Lower leg skin (tissue), 4 donors: Measurements from ENCODE around the gene TMEM63A. TPM values are rescaled to one million over a fixed set of nuclear protein-coding genes. Genes with fewer than 3 reads are reported as not detected.

ENCODE experiments used
- DNase-seq, 2 donors: peaks; one replicate each; pipeline ENCODE4 v3.0.0-alpha.2; 2019; ENCODE audit warnings: low spot score in 2 of 2
- H3K4me3 ChIP-seq: fragments of 200-600 bp; sonication (generic); 2 replicates; pipeline ENCODE4 v1.5.1; 2017; ENCODE audit warnings: mild to moderate bottlenecking, low read depth; ENCODE audit not compliant: poor library complexity, severe bottlenecking
- POLR2A ChIP-seq, 2 donors: fragments of 450-650 bp; IDR thresholded peaks; one replicate each; pipeline ENCODE4 v1.6.1; 2016 to 2017; ENCODE audit warnings: antibody characterized with exemption in 2 of 2, mild to moderate bottlenecking in 1 of 2, moderate library complexity in 1 of 2
- WGBS, 2 donors: methylation state at CpG; one replicate each; pipeline ENCODE4 v1.1.5; 2018; 5-methylcytosine and 5-hydroxymethylcytosine counted together
- intact Hi-C: fragments of 100-400 bp; cut with DNase I; formaldehyde crosslinking; loops from one replicate; pipeline ENCODE4 v1.15.0; 2023; ENCODE audit warnings: low total_unique reads
- total RNA-seq, 4 donors: library from RNA; depleted of rRNA; stranded (reverse); fragments of >200 nt; gene quantifications; one replicate each; pipeline ENCODE4 v1.1.0, GENCODE V29; 2016
- TF ChIP-seq, protein P1 (sequence below), 3 donors: fragments of 450-650 bp; IDR thresholded peaks; one replicate each; pipeline ENCODE4 v1.5.1; 2016; ENCODE audit warnings: antibody characterized with exemption in 3 of 3, mild to moderate bottlenecking in 3 of 3, moderate library complexity in 2 of 3

TMEM63A gene
- total RNA-seq, 4 donors from 2014 or later: 29.1 to 49.1 (median 42.9) TPM

GRCh38 chr1:225911191-225912130 lies 29.3 kb upstream of the TMEM63A start:
- no peak overlapping the region for H3K4me3 ChIP-seq
- 52 to 53% methylated on average over 51 to 53 of the region's 53 CpGs for WGBS, 2 donors
- TF ChIP-seq, protein P1, sequence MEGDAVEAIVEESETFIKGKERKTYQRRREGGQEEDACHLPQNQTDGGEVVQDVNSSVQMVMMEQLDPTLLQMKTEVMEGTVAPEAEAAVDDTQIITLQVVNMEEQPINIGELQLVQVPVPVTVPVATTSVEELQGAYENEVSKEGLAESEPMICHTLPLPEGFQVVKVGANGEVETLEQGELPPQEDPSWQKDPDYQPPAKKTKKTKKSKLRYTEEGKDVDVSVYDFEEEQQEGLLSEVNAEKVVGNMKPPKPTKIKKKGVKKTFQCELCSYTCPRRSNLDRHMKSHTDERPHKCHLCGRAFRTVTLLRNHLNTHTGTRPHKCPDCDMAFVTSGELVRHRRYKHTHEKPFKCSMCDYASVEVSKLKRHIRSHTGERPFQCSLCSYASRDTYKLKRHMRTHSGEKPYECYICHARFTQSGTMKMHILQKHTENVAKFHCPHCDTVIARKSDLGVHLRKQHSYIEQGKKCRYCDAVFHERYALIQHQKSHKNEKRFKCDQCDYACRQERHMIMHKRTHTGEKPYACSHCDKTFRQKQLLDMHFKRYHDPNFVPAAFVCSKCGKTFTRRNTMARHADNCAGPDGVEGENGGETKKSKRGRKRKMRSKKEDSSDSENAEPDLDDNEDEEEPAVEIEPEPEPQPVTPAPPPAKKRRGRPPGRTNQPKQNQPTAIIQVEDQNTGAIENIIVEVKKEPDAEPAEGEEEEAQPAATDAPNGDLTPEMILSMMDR (IDR thresholded peaks at IDR 0.05): peak in 1 of 3 donors; percentile 25
- no peak for TF ChIP-seq POLR2A (IDR thresholded peaks at IDR 0.05)
- intact Hi-C loops: no loop called here
- DNase-seq: peak in 1 of 2 donors; percentile 93

- TF ChIP-seq, protein P1 (IDR thresholded peaks at IDR 0.05): no peak
- TF ChIP-seq POLR2A (IDR thresholded peaks at IDR 0.05): no peak
- intact Hi-C loops: no loop called here
- 95 to 100% methylated on average over 1 of the region's 1 CpG for WGBS, 2 donors
- no peak overlapping the region for H3K4me3 ChIP-seq
- DNase-seq: no peak
Measured at GRCh38 chr1:225909477-225909876, 27.3 kb upstream of the TMEM63A start.

DNA sequence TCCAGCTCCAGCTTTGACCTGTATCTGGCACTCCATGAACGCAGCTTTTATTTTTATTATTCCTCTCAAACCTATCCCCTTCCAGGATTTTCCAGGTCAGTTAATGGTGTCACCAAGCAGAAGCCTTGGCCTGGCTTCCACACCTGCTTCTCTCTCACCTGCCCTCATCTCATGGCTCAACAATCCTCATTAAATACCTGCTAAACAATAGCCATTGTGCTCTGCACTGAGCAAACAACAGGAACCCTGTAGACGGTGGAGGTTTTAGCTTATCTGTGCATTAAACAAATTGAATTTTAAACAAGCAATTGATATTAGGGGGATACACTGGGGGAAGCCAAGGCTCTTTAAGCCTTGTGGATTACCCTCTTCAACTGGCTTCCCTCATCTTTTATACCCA lies 26.6 kb upstream of the TMEM63A start:
- no peak overlapping the region for H3K4me3 ChIP-seq
- 72 to 78% methylated on average over 2 of the region's 2 CpGs for WGBS, 2 donors
- DNase-seq: no peak
- TF ChIP-seq, protein P1 (IDR thresholded peaks at IDR 0.05): no peak
- TF ChIP-seq POLR2A (IDR thresholded peaks at IDR 0.05): no peak
- intact Hi-C loops: no loop called here

GRCh38 chr1:225908013-225908640 lies 25.9 kb upstream of the TMEM63A start:
- H3K4me3 ChIP-seq: no peak overlapping the region
- TF ChIP-seq, protein P1 (IDR thresholded peaks at IDR 0.05): no peak
- no peak for TF ChIP-seq POLR2A (IDR thresholded peaks at IDR 0.05)
- WGBS, 2 donors: 63 to 82% methylated on average over 5 of the region's 5 CpGs
- DNase-seq: no peak
- intact Hi-C loops: no loop called here

DNA sequence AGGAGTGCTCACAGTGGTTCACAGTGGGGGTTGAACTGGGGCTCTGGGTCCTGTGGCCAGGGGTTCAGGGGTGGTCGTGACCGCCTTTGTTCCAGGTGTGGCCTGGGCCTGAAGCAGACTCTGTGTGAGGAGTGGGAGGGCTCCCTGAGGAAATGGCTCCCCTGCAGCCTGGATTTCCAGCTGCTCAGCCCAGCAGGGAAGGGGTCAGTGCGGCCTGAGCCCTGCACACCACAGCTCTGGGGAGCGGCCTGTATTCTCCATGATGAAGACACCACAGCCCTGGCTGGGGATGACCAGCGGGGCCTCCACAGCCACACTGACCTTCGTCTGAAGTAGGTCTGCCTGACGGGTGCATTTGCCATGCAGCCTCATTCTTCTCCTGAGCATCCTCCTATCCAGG lies 25.2 kb upstream of the TMEM63A start:
- WGBS, 2 donors: 94 to 97% methylated on average over 6 to 7 of the region's 7 CpGs
- TF ChIP-seq POLR2A (IDR thresholded peaks at IDR 0.05): no peak
- TF ChIP-seq, protein P1 (IDR thresholded peaks at IDR 0.05): no peak
- H3K4me3 ChIP-seq: no peak overlapping the region
- intact Hi-C loops: no loop called here
- DNase-seq: no peak
